GM21515 (cell line): ENCODE data around the gene FAM131B.
A peak's percentile ranks its signal among the peaks of the same experiment; 100 is the strongest.

ENCODE experiments used
- ATAC-seq: cut with Tn5 transposase; IDR thresholded peaks from one replicate; pipeline ENCODE4 v1.9.1; 2021; ENCODE audit not compliant: unreplicated experiment

Gene FAM131B

DNA sequence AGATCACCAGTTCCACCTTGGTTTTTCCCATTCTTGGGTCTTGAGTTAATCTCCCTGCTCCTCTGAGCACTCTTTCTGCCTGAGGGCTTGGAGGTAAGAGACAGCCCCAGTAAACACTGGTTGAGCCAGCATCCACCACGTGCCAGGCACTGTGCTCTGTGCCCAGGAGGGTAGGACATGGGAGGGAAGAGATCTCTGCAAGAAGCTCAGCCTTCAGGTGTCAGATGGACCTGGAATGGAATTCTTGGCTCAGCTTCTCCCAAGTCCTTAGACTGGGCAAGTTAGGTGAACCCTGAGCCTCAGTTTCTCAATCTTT is 21.1 kb upstream of the FAM131B start:
- ATAC-seq = no peak

GRCh38 chr7:143382791-143383641 is 20.5 kb upstream of the FAM131B start:
- ATAC-seq = no peak

- ATAC-seq = no peak
Measured at GRCh38 chr7:143382126-143382790, 19.7 kb upstream of the FAM131B start.

DNA sequence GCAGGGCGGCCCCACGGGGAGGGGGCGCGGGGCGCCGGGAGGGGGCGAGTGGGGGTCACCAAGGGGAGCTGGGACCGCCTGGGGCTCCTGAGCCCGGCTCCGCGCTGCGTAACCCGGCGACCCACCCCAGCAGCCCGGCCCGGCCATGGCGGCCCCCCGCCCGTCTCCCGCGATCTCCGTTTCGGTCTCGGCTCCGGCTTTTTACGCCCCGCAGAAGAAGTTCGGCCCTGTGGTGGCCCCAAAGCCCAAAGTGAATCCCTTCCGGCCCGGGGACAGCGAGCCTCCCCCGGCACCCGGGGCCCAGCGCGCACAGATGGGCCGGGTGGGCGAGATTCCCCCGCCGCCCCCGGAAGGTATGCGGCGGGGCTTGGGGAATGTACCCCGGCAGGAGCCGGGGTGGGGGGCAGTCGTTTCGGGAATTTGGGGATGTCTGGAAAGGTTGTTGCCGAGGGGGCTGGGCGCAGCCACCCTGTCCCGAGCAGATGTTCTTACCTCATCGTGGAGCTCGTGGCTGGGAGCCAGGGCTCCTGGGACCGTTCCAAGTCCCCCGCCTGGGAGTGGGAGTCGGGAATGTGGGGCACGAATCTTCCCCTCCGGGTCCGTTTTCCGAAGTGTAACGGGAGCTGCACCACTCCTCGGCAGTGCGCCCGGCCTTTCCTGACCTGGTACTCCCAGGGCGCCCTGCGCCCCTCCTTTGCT is 19.1 kb upstream of the FAM131B start:
- ATAC-seq = peak; percentile 9

- ATAC-seq = peak; percentile 78
Measured at GRCh38 chr7:143380646-143381426, 18.3 kb upstream of the FAM131B start, which contains the start of gene ZYX. ZYX (plus strand) TSS chr7:143381345; CDS start chr7:143381572, 227 bp downstream.

DNA sequence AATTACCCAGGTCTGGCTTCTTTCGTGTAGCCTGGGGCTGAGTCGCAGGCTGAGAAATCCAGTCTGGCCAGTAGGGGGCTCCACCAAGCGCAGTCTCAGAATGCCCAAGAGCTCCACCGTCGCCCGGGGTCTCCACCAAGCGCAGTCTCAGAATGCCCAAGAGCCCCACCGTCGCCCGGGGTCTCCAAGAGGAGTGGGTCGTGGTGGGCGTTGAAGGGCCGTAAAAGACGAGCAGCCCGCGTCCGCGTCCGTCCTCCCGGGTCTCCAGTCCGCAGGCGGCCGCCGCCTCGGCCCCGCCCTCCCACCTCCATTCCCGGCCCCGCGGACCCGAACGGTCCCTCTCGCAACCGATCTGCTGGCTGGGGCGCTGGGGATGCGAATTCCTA is 17.7 kb upstream of the FAM131B start:
- ATAC-seq = peak; percentile 61

DNA sequence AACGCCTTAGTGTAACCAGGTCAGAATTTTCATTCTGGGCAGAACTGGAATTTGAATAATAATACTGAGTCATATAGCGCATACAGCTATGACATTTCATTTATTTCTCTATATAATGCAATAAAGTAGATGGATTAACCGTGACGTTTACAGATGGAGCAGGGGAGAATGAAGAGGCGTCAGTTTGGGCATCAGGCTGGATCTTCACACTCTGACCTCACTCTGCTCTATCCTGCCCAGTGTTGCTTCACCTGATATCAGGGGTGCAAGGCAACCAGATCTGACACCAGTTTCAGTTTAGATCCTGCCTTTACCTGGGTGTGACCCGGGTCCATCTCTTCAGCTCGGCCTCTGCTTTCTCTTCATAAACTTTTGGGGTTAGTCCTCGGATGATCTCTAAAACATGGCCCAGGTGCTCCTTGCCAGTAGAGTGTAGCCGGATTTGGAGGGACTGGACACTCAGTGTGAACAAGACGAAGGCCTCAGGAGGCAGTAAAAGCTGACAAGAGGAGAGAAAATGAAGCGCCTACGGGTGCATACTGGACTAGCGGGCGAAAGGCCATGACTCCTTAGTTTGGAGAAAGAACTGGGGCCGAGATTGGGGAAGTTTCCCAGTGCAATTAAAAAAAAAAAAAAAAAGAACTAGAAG is 17.2 kb upstream of the FAM131B start:
- peak; percentile 11 for ATAC-seq

DNA sequence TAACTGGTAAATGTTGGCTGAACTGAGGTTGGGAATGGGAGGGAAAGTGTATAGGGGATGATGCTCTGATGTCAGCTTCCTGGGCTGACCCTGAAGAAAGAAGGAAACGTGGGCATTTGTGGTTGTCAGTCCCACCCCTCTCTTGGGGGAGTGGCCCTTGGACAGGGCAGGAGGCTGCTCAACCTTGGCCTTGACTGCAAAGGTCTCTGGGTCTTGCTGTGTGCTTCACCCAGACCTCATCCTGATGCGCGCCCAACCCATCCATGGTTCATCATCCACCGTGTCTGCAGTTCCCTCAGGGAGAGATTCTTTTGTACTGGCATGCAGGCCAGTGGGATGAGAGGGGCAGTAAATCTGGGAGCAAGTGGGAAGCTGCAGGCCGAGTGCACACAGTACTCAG is 13.9 kb upstream of the FAM131B start:
- ATAC-seq = no peak

DNA sequence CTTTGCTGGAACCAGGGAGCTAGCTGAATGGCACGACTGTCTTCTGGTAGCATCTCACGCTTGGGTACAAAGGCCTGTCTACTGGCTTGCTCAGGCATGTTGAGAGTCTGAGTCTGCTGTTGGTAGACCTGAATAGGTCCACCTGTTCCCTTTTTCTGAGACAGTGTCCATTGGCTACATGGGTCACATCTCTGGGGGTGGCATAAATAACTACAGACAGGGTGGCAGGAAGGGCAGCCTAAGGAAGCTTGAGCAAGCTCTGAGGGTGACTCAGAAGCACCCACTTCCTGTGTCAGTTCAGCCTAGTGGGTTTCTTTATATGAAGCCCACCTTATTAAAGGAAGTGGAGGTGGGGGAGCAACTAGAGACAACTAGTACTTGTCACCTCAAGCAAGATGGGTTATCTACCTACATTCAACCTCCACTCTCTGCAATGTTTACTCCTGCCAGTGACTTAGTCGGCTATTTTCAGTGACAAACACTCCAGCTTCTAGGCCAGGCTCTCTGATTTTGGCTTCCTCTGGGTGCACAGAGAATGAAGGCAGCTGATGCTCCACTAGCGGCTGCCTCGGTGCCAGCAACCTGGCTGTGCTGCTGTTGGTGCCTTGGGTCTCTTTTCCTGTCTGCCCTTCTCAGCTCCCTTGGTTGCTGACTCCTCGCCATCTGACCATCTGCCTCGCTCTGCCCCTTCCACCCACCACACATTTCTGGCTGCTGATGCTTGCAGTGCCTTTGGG is 13.0 kb upstream of the FAM131B start:
- ATAC-seq = no peak

DNA sequence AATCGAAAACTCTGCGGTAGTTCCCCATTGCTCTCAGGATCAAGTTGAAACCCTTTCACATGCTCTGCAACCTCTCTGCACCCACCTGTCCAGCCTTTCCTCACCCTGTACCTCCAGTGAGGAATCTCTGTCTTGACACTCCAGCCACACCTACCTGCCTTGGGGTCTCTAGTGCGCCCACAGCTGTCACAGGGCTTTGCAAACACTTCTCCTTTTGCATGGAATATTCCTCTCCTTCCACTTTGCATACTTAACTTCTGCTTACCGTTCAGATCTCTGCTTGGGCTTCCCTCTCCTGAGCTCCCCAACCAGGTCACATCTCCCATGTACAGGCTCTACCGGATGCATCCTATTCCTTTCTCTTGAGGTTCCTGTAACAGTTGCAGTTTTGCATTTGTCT is 12.0 kb upstream of the FAM131B start:
- ATAC-seq = no peak

DNA sequence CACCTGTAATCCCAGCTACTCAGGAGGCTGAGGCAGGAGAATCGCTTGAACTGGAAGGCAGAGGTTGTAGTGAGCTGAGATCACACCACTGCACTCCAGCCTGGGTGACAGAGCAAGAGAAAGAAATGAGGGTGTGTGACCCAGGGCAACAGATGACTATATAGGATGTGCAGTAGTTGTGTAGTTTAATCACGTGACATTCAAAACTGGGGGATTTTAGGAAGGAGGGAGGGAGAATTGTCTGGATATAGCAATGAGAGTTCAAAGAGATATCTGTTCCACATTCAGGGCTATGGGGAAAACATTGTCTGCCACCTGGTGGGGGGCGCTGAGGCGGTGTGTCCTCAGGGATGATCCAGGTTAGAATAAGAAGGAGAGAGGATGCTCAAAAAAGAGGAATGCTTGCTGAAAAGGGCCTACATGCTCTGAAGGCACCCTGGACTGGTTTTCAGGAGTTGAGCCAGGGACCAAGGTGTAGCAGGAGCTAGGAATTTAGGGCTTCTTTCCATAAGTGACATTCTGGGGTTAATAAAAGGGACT is 10.8 kb upstream of the FAM131B start:
- no peak for ATAC-seq

- no peak for ATAC-seq
Measured at GRCh38 chr7:143372070-143372469, 9.6 kb upstream of the FAM131B start.

- no peak for ATAC-seq
Measured at GRCh38 chr7:143369678-143370651, 7.5 kb upstream of the FAM131B start.

DNA sequence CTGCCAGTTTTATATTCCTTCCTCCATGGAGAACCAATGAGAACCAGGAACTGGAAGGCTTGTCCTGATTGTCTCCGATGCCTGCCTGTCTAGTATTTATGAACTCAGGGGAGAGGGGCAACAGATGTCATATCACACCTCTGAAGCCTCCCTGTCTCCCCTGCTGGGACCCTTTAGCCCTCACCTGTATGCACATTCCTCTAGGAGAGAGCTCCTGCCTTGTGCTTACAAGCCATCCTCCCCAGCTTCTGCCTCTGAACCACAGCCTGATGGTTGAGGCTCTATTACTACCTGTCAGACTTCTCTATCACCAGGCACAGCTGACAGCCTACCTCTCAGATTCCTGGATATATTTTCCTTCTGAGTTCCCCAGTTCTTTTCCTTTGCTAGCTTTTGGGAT is 5.9 kb upstream of the FAM131B start:
- no peak for ATAC-seq

- no peak for ATAC-seq
Measured at GRCh38 chr7:143367972-143368371, 5.5 kb upstream of the FAM131B start.

- ATAC-seq = no peak
Measured at GRCh38 chr7:143363016-143363937, 764 bp upstream of the FAM131B start.

- ATAC-seq = no peak
Measured at GRCh38 chr7:143361552-143362130, 872 bp downstream of the FAM131B start.
